Measurements from ENCODE around the gene CUL3. TPM values are rescaled to one million over a fixed set of nuclear protein-coding genes. Genes with fewer than 3 reads are reported as not detected.
A peak's percentile ranks its signal among the peaks of the same experiment; 100 is the strongest.

The CUL3 gene
- total RNA-seq, 1 donor from 2014 or later: 95.5 TPM

- Histone ChIP-seq H3K9ac (ENCODE audit: low read length) (peak overlapping the region; percentile 3), H3K79me2 (ENCODE audit: insufficient read depth, low read length) (peaks cover 99% of the 10 kb centered on the region), H3K4me2 (ENCODE audit: low read length) (no peak overlapping the region), H3K27ac (ENCODE audit: low read depth, low read length) (no peak overlapping the region), H3K27me3 (ENCODE audit: insufficient read depth, low read length) (no peaks in the 10 kb centered on the region), H3K4me1 (ENCODE audit: insufficient read depth, low read length) (no peaks in the 10 kb centered on the region), H4K20me1 (ENCODE audit: insufficient read depth, low read length) (peaks cover 79% of the 10 kb centered on the region), H3K36me3 (ENCODE audit: insufficient read depth, low read length) (peaks cover 3% of the 10 kb centered on the region), H2AFZ (ENCODE audit: low read depth, low read length) (no peak overlapping the region), H3K9me3 (ENCODE audit: insufficient read depth, low read depth, low read length) (no peaks in the 10 kb centered on the region), H3K4me3 (ENCODE audit: insufficient read depth, low read depth, low read length) (no peak overlapping the region)
- no peaks in the 10 kb centered on the region for H3K9me3 Mint-ChIP-seq (ENCODE audit: unreplicated experiment)
- H3K36me3 Mint-ChIP-seq (ENCODE audit: low read depth, unreplicated experiment): peaks cover 6% of the 10 kb centered on the region
- no peak overlapping the region for H3K27ac Mint-ChIP-seq (ENCODE audit: unreplicated experiment)
- H3K4me1 Mint-ChIP-seq (ENCODE audit: low read depth, unreplicated experiment): peaks cover 13% of the 10 kb centered on the region
- no peak overlapping the region for H3K4me3 Mint-ChIP-seq (ENCODE audit: unreplicated experiment)
- H3K27me3 Mint-ChIP-seq (ENCODE audit: low read depth, unreplicated experiment): no peaks in the 10 kb centered on the region
- FAIRE-seq (peak; percentile 13), DNase-seq (ENCODE audit: low read depth) (no peak)
- TF ChIP-seq EZH2 (IDR thresholded peaks at IDR 0.05; ENCODE audit: insufficient read depth, low read length): no peak
- no peak for TF ChIP-seq CTCF (IDR thresholded peaks at IDR 0.05; ENCODE audit: insufficient read depth, low read depth, low read length)
Measured at GRCh38 chr2:224556381-224556780, 28.8 kb downstream of the CUL3 start.

- TF ChIP-seq CTCF (IDR thresholded peaks at IDR 0.05; ENCODE audit: insufficient read depth, low read depth, low read length): no peak
- TF ChIP-seq EZH2 (IDR thresholded peaks at IDR 0.05; ENCODE audit: insufficient read depth, low read length): no peak
- no peak for FAIRE-seq
Measured at GRCh38 chr2:224555823-224556366, 29.3 kb downstream of the CUL3 start.

GRCh38 chr2:224552771-224553170, 32.4 kb downstream of the CUL3 start:
- H3K36me3 Mint-ChIP-seq (ENCODE audit: low read depth, unreplicated experiment): peaks cover 8% of the 10 kb centered on the region
- no peaks in the 10 kb centered on the region for H3K27me3 Mint-ChIP-seq (ENCODE audit: low read depth, unreplicated experiment)
- Histone ChIP-seq H3K4me2 (ENCODE audit: low read length) (no peak overlapping the region), H3K27ac (ENCODE audit: low read depth, low read length) (no peak overlapping the region), H3K9ac (ENCODE audit: low read length) (no peak overlapping the region), H4K20me1 (ENCODE audit: insufficient read depth, low read length) (peaks cover 71% of the 10 kb centered on the region), H3K36me3 (ENCODE audit: insufficient read depth, low read length) (peaks cover 6% of the 10 kb centered on the region), H3K79me2 (ENCODE audit: insufficient read depth, low read length) (peaks cover 97% of the 10 kb centered on the region), H2AFZ (ENCODE audit: low read depth, low read length) (no peak overlapping the region), H3K4me1 (ENCODE audit: insufficient read depth, low read length) (no peaks in the 10 kb centered on the region), H3K9me3 (ENCODE audit: insufficient read depth, low read depth, low read length) (no peaks in the 10 kb centered on the region), H3K4me3 (ENCODE audit: insufficient read depth, low read depth, low read length) (no peak overlapping the region), H3K27me3 (ENCODE audit: insufficient read depth, low read length) (no peaks in the 10 kb centered on the region)
- TF ChIP-seq EZH2 (IDR thresholded peaks at IDR 0.05; ENCODE audit: insufficient read depth, low read length) (no peak), CTCF (IDR thresholded peaks at IDR 0.05; ENCODE audit: insufficient read depth, low read depth, low read length) (no peak)
- no peak overlapping the region for H3K27ac Mint-ChIP-seq (ENCODE audit: unreplicated experiment)
- H3K4me3 Mint-ChIP-seq (ENCODE audit: unreplicated experiment): no peak overlapping the region
- H3K4me1 Mint-ChIP-seq (ENCODE audit: low read depth, unreplicated experiment): peaks cover 17% of the 10 kb centered on the region
- no peaks in the 10 kb centered on the region for H3K9me3 Mint-ChIP-seq (ENCODE audit: unreplicated experiment)
- DNase-seq (ENCODE audit: low read depth) (no peak), FAIRE-seq (no peak)

More at GRCh38 chr2:224555823-224556366, 29.3 kb downstream of the CUL3 start:
- H3K27me3 ChIP-seq (ENCODE audit: insufficient read depth, low read length): no peaks in the 10 kb centered on the region
- no peak overlapping the region for H3K4me2 ChIP-seq (ENCODE audit: low read length)
- H2AFZ ChIP-seq (ENCODE audit: low read depth, low read length): no peak overlapping the region
- no peak overlapping the region for H3K27ac ChIP-seq (ENCODE audit: low read depth, low read length)
- Mint-ChIP-seq H3K4me1 (ENCODE audit: low read depth, unreplicated experiment) (peaks cover 13% of the 10 kb centered on the region), H3K36me3 (ENCODE audit: low read depth, unreplicated experiment) (peaks cover 6% of the 10 kb centered on the region), H3K27ac (ENCODE audit: unreplicated experiment) (no peak overlapping the region), H3K27me3 (ENCODE audit: low read depth, unreplicated experiment) (no peaks in the 10 kb centered on the region), H3K9me3 (ENCODE audit: unreplicated experiment) (no peaks in the 10 kb centered on the region), H3K4me3 (ENCODE audit: unreplicated experiment) (no peak overlapping the region)
- no peak overlapping the region for H3K9ac ChIP-seq (ENCODE audit: low read length)
- peaks cover 3% of the 10 kb centered on the region for H3K36me3 ChIP-seq (ENCODE audit: insufficient read depth, low read length)
- H3K4me1 ChIP-seq (ENCODE audit: insufficient read depth, low read length): no peaks in the 10 kb centered on the region
- H3K9me3 ChIP-seq (ENCODE audit: insufficient read depth, low read depth, low read length): no peaks in the 10 kb centered on the region
- peaks cover 96% of the 10 kb centered on the region for H3K79me2 ChIP-seq (ENCODE audit: insufficient read depth, low read length)
- H4K20me1 ChIP-seq (ENCODE audit: insufficient read depth, low read length): peaks cover 74% of the 10 kb centered on the region
- H3K4me3 ChIP-seq (ENCODE audit: insufficient read depth, low read depth, low read length): no peak overlapping the region
- no peak for DNase-seq (ENCODE audit: low read depth)

Data from astrocyte (in vitro differentiated cells and primary cell).